ENCODE measurements around the gene TANGO2.

TANGO2 gene

DNA sequence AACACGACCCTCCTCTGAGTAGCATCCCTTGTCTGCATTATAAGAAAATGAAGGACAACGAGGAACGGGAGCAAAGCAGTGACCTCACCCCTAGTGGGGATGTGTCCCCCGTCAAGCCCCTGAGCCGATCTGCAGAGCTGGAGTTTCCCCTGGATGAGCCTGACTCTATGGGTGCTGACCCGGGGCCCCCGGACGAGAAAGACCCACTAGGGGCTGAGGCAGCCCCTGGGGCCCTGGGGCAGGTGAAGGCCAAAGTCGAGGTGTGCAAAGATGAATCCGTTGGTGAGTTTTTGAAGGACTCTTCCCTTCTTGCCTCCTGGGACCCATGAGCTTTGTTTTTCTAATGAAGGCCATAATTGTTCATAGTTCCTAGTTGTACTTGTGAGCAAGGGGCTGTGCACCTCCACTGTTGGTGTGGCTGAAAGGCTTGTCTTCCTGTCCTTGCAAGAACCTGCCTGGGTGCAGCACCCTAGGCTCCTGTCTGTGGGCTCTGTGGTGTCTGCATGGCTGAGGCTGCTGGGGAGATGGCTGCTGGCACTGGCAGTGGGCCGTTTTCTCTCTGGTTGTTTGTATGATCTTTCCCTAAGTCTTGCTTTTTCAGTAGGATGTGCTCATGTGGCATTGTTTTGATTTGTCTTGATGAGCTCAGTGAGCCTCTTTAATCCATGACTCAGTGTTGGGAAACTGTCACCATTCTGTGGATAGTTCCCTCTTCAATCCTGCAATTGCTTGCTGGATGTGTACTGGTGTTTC lies 69.2 kb downstream of the TANGO2 start:
- no peak for DNase-seq

- no peak for DNase-seq
Measured at GRCh38 chr22:20090730-20091240, 69.9 kb downstream of the TANGO2 start.

DNA sequence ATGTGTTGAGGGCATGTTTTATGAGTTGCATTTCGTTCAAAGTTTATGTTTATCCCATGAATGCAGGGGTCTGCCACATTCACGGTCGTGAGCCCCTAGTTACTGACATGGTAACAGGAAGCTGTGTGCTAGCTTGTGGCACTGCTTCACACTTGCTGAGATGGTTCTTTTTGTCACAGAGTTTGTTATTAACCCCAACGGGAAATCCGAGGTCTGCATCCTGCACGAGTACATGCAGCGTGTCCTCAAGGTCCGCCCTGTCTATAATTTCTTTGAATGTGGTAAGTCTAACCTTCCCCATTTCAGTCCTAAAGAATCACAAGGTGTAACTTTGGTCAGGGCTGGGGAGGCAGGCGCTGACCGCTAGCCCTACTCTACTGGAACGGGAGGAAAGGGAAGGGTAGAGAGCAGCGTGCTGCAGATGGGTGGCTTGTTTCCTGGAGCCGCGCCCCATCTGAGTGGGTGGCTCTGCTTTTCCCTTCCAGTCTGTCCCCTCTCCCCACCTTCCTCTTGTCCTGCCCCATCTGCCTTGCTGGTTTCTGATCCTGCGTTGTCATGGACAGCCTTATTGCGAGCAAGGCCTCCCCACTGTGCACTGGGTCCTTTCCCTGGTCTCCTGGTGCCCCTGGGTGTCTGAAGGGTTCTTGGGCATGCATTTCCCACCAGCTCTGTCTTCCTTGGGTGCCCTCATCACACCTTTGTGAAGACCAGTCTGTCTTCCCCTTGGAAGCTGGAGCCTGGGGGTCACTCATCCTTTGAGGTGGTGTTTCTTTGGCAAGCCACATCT lies 71.0 kb downstream of the TANGO2 start:
- DNase-seq, result no peak

GRCh38 chr22:20092477-20092854 lies 71.6 kb downstream of the TANGO2 start:
- DNase-seq, result no peak

DNA sequence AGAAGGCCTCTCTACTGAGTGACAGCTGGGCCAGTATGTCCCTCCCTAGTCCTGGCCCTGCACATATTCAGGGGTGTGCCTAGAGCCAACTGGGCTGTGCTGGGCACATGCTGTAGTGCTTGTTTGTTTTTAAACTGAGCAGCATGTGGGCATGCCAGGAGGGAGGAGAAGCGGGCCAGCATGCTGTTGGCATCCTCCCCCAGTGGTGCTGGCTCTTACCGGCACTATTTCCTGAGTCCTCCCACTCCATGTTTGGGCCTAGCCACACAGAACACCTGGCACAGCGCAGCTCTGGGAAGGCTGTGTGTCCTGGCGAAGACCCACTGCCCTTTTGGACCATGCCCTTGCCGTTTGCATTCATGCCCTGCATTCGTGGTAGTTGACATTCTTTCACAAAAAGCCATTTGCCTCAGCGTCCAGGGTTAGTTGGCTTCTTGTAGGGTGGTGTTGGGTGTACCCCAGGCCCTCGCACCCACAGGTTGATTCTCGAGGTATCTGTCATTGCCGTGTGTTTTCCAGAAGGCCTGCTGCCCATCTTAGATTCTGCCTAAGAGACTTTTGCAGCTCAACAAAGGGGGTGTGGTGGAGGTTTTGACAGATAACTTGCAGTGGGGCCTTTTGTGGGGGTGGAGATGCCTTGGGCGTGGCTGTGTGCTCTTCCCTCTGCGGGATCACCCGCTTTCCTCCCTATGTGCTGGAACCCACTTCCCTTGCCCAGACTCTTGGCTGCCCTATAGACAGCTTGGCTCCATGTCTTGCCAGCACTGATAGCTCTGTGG lies 72.7 kb downstream of the TANGO2 start:
- no peak for DNase-seq

DNA sequence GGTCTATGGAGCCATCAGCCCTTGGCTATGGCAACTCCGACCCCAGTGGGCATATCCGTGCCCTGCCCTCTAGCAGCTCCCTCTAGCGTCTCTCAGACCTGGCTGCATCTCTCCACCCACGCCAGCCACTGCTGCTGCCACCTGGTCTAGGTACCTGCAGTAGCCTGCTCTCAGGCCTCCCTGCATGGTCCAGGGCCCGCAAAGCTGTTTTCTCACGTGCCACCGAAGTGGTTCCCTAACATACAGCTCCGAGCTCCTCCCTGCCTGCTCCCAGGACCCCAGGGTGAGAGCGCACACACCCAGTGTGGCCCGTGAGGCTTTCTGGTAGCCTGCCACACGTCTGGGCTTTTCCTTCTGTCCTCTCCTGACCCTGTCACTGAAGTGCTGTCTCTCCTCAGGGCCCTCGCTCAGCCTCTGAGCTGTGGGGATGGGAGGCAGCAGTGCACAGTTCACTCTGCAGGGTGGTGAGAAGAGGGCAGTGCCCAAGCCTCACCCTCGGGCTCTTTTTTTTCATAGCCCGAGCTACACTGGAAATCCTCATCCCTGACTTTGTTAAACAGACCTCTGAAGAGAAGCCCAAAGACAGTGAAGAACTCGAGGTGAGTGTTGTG lies 73.4 kb downstream of the TANGO2 start:
- no peak for DNase-seq

DNA sequence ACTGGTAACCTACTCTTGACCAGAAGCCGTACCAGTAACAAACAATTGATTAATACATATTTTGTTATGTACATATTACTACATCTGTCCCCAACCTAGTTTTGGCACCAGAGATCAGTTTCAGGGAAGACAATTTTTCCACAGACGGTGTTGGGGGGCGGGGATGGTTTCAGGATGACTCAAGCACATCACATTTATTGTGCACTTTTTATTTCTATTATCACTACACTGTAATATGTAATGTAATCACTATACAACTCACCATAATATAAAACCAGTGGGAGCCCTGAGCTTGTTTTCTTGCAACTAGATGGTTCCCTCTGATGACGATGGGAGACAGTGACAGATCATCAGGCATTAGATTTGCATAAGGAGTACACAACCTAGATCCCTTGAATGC lies 74.6 kb downstream of the TANGO2 start:
- DNase-seq, result peak; percentile 42

DNA sequence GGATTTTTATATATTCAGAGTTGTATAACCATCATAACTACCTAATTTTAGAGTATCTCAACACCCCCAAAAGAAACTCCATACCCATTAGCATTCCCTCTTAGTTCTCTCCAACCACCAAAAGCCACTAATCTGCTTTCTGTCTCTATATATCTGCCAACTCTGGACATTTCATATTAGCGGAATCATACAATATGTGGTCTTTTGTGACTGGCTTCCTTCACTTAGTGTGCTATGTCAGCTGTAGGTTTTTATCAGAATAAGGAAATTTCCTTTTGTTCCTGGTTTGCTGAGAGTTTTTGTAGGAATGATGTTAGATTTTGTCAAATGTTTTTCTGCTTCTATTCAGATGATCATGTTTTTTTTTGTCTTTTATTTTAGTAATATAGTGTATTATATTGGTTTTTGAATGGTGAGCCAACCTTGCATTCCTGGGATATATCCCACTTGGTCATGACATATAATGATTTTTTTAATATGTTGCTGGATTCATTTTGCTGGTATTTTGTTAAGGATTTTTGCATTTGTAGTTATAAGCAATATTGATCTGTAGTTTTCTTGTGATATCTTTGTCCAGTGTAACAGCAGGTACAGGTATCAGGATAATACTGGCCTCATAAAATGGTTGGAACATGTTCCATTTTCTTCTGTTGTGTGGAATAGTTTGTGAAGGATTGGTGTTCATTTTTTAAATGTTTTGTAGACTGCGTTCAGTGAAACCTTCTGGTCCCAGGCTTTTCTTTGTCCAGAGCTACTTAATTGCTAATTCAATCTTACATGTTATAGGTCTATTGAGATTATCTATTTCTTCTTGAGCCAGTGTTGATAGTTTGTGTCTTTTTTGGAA lies 75.9 kb downstream of the TANGO2 start:
- no peak for DNase-seq

GRCh38 chr22:20099099-20099711 lies 78.3 kb downstream of the TANGO2 start:
- DNase-seq, result no peak

DNA sequence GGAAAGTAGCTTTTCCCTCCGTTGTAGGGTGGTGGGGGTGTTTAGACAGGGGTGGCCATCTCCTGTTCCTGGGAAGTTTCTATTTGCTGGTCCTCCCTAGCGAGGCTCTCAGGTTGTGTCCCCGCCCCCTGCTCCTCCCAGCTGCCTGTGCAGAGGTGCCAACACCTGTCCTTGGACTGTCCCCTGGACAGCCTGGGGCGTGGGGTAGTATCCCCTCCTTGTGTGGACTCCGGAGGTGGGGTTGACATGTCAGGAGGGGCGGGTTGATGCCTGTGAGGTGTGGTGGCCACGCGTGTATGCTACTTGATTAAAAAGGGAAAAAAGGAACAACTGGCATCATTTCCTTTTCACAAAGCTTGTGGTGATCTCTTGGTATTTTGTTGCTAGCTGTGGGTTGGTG lies 80.7 kb downstream of the TANGO2 start:
- no peak for DNase-seq

DNA sequence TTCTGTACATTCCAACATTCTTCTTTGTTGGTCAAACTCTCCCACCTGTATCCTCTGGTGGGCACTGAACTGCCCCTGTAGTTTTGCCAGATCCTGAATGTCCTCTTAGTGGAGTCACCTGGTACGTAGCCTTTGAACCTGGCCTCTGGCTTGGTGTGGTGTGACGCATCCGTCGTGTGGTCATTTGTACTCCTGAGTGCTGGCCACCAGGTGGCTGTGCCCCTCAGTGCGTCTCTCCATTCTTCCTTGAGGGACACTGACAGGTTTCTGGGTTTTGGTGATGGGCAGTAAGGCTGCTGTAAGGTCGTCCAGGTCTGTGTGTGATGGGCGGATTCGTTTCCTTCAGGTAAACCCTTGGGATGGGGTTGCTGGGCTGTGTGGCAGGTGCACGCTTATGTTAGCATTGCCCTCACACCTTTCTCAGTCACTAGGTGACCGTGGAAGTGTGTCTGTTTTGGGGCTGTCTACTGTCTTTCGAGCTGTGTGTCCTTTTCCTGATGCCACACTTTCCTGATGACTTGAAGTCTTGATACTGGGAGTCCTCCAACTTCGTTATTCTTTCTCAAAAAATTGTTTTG lies 81.4 kb downstream of the TANGO2 start:
- no peak for DNase-seq

DNA sequence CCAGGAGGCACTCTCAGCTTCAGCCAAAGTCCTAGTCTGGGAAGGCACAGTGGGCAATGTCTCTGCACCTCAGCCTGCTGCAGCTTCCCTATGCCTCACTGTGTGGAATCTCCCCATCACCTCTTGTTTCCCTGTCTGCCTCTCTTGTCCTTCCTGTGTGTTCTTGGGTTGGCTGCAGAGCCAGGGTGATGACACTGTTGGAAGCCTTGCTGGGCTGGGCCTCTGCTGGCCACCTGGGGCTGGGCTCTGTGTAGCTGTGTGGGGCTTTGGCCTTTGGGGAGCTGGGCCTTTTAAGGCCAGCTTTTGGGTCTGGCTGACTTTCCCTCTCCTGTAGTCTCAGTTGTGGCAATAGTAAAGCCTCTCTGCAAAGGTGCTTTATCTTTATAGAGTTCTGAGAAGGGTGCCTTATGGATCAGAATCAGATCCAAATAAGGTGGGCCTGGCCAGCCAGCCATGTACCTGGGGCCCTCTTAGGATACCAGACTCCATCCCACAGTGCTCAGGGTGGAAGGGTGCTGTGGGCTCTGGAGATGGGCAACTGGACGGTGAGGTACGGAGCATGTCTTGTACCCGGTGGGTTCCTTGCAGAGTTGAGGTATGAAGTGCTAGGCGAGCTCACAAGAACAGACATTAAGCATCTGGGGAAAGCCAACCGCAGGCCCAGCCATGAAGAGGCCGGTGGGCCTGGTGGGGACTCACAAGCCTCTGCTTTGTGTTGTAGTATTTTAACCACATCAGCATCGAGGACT lies 84.7 kb downstream of the TANGO2 start:
- DNase-seq, result no peak

GRCh38 chr22:20106205-20106848 lies 85.4 kb downstream of the TANGO2 start:
- no peak for DNase-seq

GRCh38 chr22:20106849-20107237 lies 85.9 kb downstream of the TANGO2 start:
- DNase-seq, result no peak

DNA sequence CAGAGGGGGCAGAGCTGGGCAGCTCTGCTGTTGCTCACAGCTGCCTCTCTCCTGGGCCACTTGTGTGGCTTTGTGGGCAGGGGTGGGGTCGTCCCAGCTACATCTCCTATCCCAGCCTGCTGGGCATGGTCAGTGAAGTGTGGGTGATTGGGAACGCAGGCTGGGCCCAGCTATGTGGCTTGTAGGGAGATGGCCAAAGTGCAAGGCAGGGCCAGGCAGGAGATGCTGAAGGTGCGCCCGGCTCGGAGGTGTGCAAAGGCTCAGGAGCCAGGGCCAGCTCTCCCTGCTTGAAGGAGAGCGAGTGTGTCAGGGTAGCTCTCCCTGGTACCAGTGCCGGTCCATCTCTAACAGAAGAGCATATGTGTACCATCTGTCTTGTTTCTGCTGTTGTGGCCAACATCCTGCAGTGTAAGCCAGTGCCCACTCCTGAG lies 86.6 kb downstream of the TANGO2 start:
- no peak for DNase-seq

DNA sequence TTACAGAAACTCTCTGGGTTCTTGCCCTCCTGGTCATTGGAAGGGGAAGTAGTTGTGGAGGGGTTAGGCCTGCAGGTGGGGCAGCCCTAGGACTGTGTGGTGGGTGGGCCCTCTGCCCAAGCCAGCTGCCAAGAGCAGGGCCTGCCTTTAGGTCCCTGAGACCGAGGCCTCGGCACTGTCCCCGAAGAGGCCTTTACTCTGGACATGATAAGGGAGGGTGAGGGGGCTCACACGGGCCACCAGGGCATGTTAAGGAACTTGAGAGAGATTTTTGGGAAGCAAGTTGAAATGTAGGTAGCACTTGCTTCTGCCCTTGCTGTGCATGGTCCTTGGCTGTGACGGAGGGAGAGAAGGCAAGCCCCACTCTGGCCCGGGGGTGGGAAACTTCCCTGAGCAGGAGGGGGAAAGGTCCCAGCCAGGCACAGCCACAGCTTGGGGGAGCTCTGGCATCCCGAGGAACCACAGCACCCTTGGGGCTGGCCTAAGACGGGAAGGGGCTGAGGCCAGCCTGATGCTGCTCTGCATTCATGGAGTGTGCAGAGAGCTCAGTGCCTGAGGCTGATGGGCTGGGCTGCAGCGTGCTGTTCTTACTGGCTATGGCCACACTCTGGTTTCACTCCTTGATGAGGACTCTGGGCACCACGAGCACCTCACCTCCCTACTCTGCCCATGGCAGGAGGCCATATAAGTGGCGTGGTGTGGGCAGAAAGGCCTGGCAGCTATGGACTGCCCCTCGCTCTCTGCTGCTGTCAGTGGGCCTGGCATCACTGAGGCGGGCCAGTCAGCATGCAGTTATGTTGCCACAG lies 87.2 kb downstream of the TANGO2 start:
- no peak for DNase-seq

DNA sequence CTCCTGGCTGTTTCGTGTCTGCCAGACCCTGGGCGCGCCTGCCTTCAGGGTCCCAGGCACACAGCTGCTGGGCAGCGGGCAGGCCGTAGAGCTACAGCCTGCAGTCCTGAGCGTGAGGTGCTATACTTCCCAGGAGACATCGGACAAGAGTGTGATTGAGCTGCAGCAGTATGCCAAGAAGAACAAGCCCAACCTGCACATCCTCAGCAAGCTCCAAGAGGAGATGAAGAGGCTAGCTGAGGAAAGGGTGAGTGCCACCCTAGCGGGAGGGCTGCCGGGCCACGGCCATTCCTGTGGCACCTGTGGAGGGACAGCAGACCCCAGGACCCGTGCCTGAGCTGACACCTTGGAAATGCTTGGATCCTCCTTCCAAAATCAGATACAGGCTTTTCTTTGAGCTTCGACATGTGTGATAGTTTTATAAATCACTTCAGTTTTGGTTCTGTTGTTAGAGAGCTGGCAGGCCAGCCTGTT lies 87.9 kb downstream of the TANGO2 start:
- no peak for DNase-seq

DNA sequence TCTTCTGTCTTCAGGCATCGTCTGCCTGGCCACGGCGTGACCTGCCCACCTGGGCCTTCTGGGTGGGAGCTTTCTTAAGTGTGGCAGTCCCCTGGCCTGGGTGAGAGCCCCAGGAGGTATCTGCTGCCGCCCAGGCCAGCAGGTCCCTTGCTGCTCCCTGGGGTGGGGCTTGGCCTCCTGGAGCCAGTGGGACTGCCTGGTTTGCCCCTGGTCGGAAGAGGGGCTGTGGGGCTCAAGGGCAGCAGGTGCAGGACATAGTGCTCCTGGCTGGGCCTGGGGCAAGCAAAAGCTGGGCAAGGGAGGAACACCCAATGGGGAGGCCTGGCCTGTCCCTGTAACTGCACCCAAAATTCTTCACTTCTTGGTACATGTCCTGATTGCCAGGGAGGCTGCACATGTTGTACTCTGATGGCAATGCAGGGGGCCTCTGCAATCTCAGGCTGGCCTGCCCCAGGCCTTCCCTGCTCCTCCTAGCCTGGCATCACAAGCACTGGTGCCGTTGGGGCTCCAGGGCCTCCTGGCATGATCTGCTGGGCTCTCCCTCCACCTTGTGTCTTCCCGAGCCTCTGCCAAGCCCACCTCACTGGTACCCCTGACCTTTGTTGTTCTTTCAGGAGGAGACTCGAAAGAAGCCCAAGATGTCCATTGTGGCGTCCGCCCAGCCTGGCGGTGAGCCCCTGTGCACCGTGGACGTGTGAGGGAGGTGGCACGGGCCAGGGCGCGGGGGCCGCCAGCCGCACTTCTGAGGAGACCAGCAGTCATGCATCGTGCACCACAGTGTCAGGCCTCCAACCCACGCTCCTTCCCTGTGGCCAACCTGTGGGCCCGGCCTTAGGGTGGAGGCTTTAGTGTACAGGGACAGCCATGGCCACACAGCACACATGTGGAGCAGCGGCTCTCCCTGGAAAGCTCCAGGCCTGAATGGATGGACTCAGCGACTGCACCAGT lies 88.8 kb downstream of the TANGO2 start:
- no peak for DNase-seq

Measured in stimulated activated naive CD4-positive, alpha-beta T cell treated with Interleukin-2 at 50 U/mL for 16 hours (primary cell).